Activated T-cell treated with anti-CD3 and anti-CD28 coated beads, Interleukin-2, amount 50 U/mL, for 72 hours (primary cell): ENCODE data around the gene DDX20. TPM values are rescaled to one million over a fixed set of nuclear protein-coding genes. Genes with fewer than 3 reads are reported as not detected.
"Not testable (repeated sequence)": the region's sequence is repeated elsewhere in the genome, so short reads cannot be mapped to it uniquely, and the experiment has no call there.

Experiments
- ATAC-seq, 2 donors: fragments of 150-1000 bp; cut with Tn5 transposase; replicated peaks in 1 of 2; 2 replicates each; pipeline ENCODE4 v1.10.0; 2021; ENCODE audit warnings: moderate library complexity in 2 of 2, mild to moderate bottlenecking in 1 of 2
- DNase-seq, 2 donors: peaks; one replicate each; pipeline ENCODE4 v3.0.0; 2021 to 2022; ENCODE audit warnings: mixed read lengths in 1 of 2
- H3K27ac Mint-ChIP-seq: one replicate; pipeline ENCODE4 v1.8.0; 2022; ENCODE audit warnings: mild to moderate bottlenecking, moderate library complexity, mixed read lengths
- H3K27me3 Mint-ChIP-seq: one replicate; pipeline ENCODE4 v1.8.0; 2022; ENCODE audit warnings: low read depth, mixed read lengths
- H3K36me3 Mint-ChIP-seq, 2 donors: one replicate each; pipeline ENCODE4 v1.8.0; 2022; ENCODE audit warnings: mixed read lengths in 2 of 2, mild to moderate bottlenecking in 1 of 2; ENCODE audit not compliant: insufficient read depth in 2 of 2
- H3K4me1 Mint-ChIP-seq: one replicate; pipeline ENCODE4 v1.8.0; 2022; ENCODE audit warnings: low read depth, mixed read lengths
- H3K4me3 Mint-ChIP-seq, 2 donors: one replicate each; pipeline ENCODE4 v1.8.0; 2022; ENCODE audit warnings: mild to moderate bottlenecking in 2 of 2, mixed read lengths in 2 of 2, moderate library complexity in 2 of 2
- H3K9me3 Mint-ChIP-seq, 2 donors: one replicate each; pipeline ENCODE4 v1.8.0; 2022; ENCODE audit warnings: mixed read lengths in 2 of 2
- total RNA-seq, 2 donors: library from RNA; stranded (reverse); gene quantifications; one replicate each; pipeline ENCODE4 v1.2.3, GENCODE V29; 2022

DDX20 gene
- total RNA-seq, 2 donors from 2014 or later: 13.3 to 15.8 TPM

DNA sequence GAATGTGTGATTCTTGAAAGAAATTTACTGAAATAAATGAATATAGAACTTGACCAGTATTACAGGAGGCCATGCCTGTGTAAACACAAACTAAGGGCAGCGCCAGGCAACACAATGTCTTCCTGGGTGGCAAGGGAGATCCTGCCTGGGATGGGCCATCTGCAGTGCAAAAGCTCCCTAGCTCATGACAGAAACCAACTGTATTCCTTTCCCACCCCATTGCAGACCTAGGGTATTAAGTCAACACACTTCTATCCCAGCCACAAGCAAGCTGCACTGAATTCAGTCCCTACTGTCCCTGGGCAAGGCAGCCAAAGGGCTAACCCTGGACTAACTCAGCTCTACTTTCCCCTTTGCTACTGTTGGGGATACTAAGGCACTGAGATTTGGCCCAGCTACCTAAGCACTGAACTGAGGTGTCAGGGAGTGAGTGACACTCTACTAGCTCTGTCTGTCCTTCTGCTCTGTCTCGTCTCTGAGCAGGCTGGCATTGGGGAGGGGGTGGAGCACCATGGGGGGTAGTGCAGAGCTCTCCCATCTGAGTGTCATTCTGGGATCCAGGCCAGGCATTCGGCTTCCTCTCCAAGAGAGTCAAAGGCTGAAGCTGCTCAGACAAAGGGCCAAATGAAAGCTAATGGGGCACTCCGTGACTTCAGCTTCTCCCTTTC lies 19.0 kb upstream of the DDX20 start:
- ATAC-seq (no peak), DNase-seq (no peak)
- no peak overlapping the region for H3K4me3 Mint-ChIP-seq
- H3K36me3 Mint-ChIP-seq: peaks cover 0 to 5% of the 10 kb centered on the region in 2 donors
- H3K9me3 Mint-ChIP-seq: no peaks in the 10 kb centered on the region
- H3K4me1 Mint-ChIP-seq: peaks cover 31% of the 10 kb centered on the region
- H3K27ac Mint-ChIP-seq: no peak overlapping the region
- peaks cover 40% of the 10 kb centered on the region for H3K27me3 Mint-ChIP-seq

DNA sequence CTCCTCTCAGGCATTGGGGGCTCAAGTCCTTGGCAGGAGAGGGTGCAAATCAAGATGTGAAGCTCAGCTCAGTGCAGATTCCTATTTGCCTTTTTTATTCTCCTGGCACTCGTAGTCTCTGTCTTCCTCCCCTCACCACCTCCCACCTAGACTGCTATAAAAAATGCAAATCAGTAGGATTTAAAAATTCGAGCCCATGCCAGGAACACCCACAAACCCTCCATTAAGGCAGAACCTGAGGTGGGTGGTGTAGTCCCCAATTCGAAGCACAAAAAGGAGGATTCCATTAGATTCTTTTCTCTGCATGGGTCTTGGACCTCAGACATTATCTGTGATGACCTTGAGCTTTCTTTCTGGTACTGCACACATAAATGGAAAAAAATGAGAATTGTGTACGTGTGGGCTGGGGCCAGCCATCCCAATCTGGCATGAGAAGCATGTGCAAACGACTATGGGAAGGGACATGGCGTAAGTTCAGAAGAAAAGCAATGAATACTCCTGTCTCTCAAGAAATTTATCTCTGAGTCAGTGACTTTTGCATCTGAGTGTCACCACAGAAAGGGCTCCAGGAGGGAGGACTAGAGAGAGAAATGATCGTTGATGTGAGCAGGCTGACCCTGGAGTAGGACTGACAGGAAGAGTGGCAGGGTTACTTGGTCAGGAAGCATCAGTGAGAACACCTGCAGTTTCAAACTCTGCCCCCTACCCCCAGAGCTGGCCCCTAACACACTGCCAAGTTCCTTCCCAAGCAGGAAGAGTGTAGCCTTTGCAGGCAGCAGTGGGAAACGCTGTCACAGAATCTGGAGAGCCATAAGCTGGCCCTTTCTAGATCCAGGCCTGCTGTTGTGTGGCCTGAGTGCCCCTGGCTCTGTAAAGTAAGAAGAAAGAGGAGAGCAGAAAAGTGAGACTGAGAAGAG lies 18.2 kb upstream of the DDX20 start:
- Mint-ChIP-seq H3K27ac (no peak overlapping the region), H3K4me3 (peak overlapping the region; percentile 73 to 97), H3K4me1 (peaks cover 31% of the 10 kb centered on the region), H3K9me3 (no peaks in the 10 kb centered on the region), H3K27me3 (peaks cover 47% of the 10 kb centered on the region), H3K36me3 (peaks cover 0 to 5% of the 10 kb centered on the region in 2 donors)
- DNase-seq: no peak
- ATAC-seq: no peak

DNA sequence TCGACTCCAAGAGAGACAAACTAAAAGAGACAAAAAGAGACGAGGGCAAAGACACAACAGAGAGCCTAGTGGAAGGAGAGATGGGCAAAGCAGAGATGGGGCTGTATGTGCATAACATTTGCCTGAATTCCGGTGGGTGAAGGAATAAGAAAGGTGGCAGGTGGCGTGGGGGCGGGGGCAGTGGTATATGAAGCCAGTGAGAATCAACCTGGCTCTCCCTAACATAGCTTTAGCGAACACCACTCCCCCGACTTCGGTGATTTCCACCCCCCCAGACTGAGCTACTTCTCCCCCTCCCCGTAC lies 17.6 kb upstream of the DDX20 start:
- no peaks in the 10 kb centered on the region for H3K9me3 Mint-ChIP-seq
- no peak overlapping the region for H3K27ac Mint-ChIP-seq
- H3K4me3 Mint-ChIP-seq: peak overlapping the region; percentile 73 to 97
- no peak for ATAC-seq
- peaks cover 0 to 5% of the 10 kb centered on the region in 2 donors for H3K36me3 Mint-ChIP-seq
- peaks cover 47% of the 10 kb centered on the region for H3K27me3 Mint-ChIP-seq
- H3K4me1 Mint-ChIP-seq: peaks cover 31% of the 10 kb centered on the region
- no peak for DNase-seq

- ATAC-seq: peak; percentile 68 to 69
- peaks cover 31% of the 10 kb centered on the region for H3K4me1 Mint-ChIP-seq
- H3K27ac Mint-ChIP-seq: no peak overlapping the region
Measured at GRCh38 chr1:111738436-111739193, 17.1 kb upstream of the DDX20 start.

DNA sequence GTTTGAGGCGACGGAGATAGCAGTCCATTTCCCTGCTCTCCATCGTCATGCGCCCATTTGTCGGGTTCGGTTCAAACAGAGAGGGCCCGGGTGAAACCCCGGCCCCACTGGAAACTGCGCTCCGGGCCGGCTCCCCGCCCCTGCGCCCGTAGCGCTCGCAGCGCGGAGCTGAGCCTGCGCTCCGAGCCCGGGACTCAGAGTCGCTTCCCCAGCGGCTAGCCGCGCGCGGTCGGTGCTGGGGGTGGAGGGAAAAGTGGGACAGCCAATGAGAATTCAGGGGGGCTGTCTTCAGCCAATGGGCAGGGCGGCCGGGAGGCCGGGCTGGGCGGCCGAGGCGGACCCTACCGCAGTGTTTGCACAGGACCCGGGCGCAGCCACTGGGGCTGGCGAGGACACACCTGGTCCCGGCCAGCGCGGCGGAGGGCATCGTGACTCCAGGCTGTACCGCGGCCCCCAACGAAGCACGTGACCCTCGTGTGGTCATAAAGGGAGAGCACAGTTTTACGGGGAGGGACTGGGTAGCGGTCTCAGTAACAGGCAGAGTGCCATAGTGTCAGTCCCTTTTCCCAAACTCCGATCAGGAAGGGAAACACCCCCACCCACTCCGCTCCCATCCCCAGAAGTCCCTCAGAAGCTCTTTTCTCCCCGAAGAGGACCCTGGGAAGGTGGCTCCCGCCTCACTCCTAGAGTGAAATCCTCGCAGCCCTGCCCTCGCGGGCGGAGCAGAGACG lies 16.3 kb upstream of the DDX20 start, which contains the start of gene INKA2:
Gene INKA2 (minus strand): TSS at position 202 of the 731 bp plus-strand sequence. CDS start 153 bp downstream, at position 49.
- Mint-ChIP-seq H3K27ac (peak within 1 kb of the TSS; percentile 56), H3K9me3 (no peaks in the 10 kb centered on the region), H3K27me3 (peaks cover 47% of the 10 kb centered on the region), H3K4me3 (peak within 1 kb of the TSS; percentile 73 to 97), H3K36me3 (peaks cover 0 to 5% of the 10 kb centered on the region in 2 donors), H3K4me1 (peaks cover 31% of the 10 kb centered on the region)
- DNase-seq (peak; percentile 84 to 86), ATAC-seq (peak; percentile 83 to 85)

More at GRCh38 chr1:111738436-111739193, 17.1 kb upstream of the DDX20 start:
- no peaks in the 10 kb centered on the region for H3K9me3 Mint-ChIP-seq
- H3K4me3 Mint-ChIP-seq: peak overlapping the region; percentile 73 to 97
- H3K36me3 Mint-ChIP-seq: peaks cover 0 to 5% of the 10 kb centered on the region in 2 donors
- peak; percentile 63 to 65 for DNase-seq
- H3K27me3 Mint-ChIP-seq: peaks cover 47% of the 10 kb centered on the region

DNA sequence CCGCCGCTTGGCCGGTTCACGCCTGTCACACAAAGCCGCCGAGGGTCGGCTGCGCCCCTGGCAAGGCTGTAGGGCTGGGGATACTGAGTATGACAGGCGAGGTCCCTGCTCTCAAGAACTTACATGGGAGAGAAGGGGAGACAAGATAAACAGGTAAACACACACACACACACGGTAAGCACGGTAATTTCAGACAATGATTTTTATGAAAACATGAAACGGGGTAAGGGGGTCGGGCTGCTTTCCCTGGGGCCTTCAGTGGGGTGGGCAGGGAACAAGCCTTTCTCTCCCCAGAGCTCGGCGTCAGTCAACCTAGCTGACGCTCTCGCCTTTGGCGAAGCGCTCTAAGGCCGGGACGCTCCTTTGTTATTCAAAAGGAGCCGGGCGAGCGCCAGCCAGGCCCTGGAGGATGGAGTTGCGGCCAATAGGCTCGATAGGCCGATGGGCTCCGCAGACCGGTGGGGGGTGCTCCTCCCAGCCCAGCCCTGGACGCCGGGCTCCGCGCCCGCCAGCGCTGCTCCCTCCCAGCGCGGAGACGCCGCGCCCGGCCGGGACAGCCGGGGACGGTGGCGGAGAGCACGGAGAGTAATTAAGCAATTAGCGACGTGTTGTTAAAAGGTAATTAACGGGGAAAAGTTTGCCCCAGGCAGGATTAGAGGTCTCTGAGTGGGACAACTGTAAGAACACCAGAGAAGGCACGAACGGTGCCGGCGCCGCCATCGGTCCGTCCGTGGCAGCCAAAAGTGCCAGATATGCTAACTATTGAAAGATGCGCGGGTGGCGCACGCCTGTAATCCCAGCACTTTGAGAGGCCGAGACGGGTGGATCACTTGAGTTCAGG lies 15.6 kb upstream of the DDX20 start:
- H3K27ac Mint-ChIP-seq: peak overlapping the region; percentile 56
- H3K4me1 Mint-ChIP-seq: peaks cover 31% of the 10 kb centered on the region
- peak overlapping the region; percentile 73 to 97 for H3K4me3 Mint-ChIP-seq
- H3K36me3 Mint-ChIP-seq: peaks cover 0 to 5% of the 10 kb centered on the region in 2 donors
- ATAC-seq (peak; percentile 6 to 32), DNase-seq (peak; percentile 25 to 28)
- H3K27me3 Mint-ChIP-seq: peaks cover 47% of the 10 kb centered on the region
- no peaks in the 10 kb centered on the region for H3K9me3 Mint-ChIP-seq

- not testable (repeated sequence) for H3K4me3 Mint-ChIP-seq, H3K27ac Mint-ChIP-seq, ATAC-seq, DNase-seq, H3K36me3 Mint-ChIP-seq, H3K9me3 Mint-ChIP-seq
- Mint-ChIP-seq H3K4me1 (peaks cover 31% of the 10 kb centered on the region), H3K27me3 (peaks cover 43% of the 10 kb centered on the region)
Measured at GRCh38 chr1:111742292-111742691, 13.4 kb upstream of the DDX20 start.

- H3K4me1 Mint-ChIP-seq: peaks cover 30% of the 10 kb centered on the region
- H3K27me3 Mint-ChIP-seq: peaks cover 35% of the 10 kb centered on the region
- DNase-seq (no peak), ATAC-seq (no peak)
- H3K27ac Mint-ChIP-seq: no peak overlapping the region
- H3K4me3 Mint-ChIP-seq: no peak overlapping the region
- H3K9me3 Mint-ChIP-seq: no peaks in the 10 kb centered on the region
- H3K36me3 Mint-ChIP-seq: peaks cover 0 to 2% of the 10 kb centered on the region in 2 donors
Measured at GRCh38 chr1:111742938-111743549, 12.7 kb upstream of the DDX20 start.

DNA sequence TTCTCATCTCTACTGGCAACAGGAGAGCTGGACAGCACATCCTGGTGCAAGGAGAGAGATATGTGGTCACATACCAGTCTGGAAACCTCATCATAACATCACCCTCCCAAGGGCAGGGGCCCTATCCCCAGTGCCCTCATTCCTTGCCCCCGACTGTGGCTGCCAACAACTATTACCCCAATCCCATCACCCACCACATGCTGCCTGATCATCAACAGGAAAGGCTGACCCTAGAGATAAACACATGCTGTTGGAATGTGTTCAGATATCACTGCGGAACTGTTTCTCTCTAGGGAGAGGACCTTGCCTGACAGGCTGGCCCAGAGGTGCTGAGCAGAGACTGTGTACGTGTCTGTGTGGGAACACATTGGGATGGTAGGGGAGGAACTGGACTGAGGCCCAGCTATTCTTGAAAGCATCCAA lies 12.0 kb upstream of the DDX20 start:
- Mint-ChIP-seq H3K4me3 (no peak overlapping the region), H3K9me3 (no peaks in the 10 kb centered on the region), H3K27me3 (peaks cover 31% of the 10 kb centered on the region), H3K27ac (no peak overlapping the region), H3K36me3 (peaks cover 0 to 2% of the 10 kb centered on the region in 2 donors), H3K4me1 (peaks cover 26% of the 10 kb centered on the region)
- ATAC-seq (no peak), DNase-seq (no peak)

DNA sequence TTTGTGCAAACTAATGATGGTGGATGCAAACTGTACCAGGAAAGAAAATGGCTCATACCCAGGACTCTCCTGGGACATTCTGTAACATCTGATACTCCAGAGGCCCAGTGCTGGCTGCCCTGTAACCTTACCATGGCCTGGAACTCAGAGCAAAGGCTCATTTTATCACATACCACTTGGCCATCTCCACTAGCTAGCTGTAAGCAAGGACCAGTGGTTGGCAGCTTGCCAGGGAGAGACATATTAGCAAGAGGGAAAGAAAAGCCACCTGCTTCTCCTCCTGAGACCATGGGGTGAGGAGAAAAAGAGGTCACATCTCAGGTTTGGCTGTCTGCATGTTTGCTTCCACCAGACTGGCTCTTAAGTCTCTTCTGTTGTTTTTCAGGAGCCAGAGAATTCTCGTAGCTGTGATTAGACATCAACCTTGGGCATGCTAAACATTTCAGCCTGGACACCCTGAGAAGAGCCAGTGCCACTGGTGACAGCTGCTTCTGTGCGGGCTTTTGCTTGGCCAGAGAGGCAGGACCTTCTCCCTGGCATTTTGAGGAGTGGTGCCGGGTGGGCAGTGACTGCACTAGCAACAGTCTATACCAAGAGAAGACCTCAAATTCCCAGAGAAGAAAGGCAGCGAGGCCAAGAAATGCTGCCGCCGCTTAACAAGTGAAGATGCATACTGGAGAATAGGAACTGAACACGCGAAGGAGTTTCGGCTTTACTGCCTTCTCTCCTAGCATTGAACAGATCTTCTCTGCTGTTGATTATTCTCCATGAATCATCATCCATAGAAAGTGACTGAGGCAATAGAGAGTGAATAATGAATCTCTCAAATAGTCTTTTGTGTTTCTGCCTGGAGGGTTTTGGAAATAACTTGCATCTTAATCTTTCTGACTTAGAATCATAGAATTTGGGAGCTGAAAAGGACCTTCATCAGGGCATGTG lies 9.8 kb upstream of the DDX20 start:
- no peak overlapping the region for H3K27ac Mint-ChIP-seq
- H3K9me3 Mint-ChIP-seq: no peaks in the 10 kb centered on the region
- H3K36me3 Mint-ChIP-seq: peaks cover 0 to under 1% of the 10 kb centered on the region in 2 donors
- H3K4me1 Mint-ChIP-seq: peaks cover 10% of the 10 kb centered on the region
- no peak overlapping the region for H3K4me3 Mint-ChIP-seq
- peaks cover 15% of the 10 kb centered on the region for H3K27me3 Mint-ChIP-seq
- no peak for ATAC-seq
- DNase-seq: no peak

- no peak overlapping the region for H3K4me3 Mint-ChIP-seq
- H3K4me1 Mint-ChIP-seq: peaks cover 8% of the 10 kb centered on the region
- ATAC-seq (no peak), DNase-seq (no peak)
- no peaks in the 10 kb centered on the region for H3K9me3 Mint-ChIP-seq
- no peaks in the 10 kb centered on the region for H3K36me3 Mint-ChIP-seq
- peaks cover 8% of the 10 kb centered on the region for H3K27me3 Mint-ChIP-seq
- H3K27ac Mint-ChIP-seq: no peak overlapping the region
Measured at GRCh38 chr1:111746614-111746999, 9.1 kb upstream of the DDX20 start.
